Pancreas (tissue), 10 donors: ENCODE results near the gene ATP11C. TPM values are rescaled to one million over a fixed set of nuclear protein-coding genes. Genes with fewer than 3 reads are reported as not detected.
"Not testable (repeated sequence)": the region's sequence is repeated elsewhere in the genome, so short reads cannot be mapped to it uniquely, and the experiment has no call there.

Experiments
- ATAC-seq, 4 donors: fragments of 200-7000 bp; cut with Tn5 transposase; one replicate each; pipeline versions ENCODE4 v1.8.0 to v1.9.1; 2020; ENCODE audit warnings: mild to moderate bottlenecking in 4 of 4, moderate library complexity in 4 of 4
- DNase-seq, 6 donors: peaks; one replicate each; pipeline ENCODE4 v3.0.0-alpha.2; 2020
- FAIRE-seq: peaks from 2 replicates; lab custom pipeline; 2012; peaks lifted over from hg19 to GRCh38; lab: Jason Lieb, UNC
- H3K27ac ChIP-seq, 4 donors: fragments of 200-600 bp; sonication (generic); 1 replicate in 3 of 4; 2 replicates in 1 of 4; pipeline versions ENCODE4 v1.5.0 to v1.8.0; 2020
- H3K27me3 ChIP-seq, 4 donors: fragments of 200-600 bp; one replicate each; pipeline ENCODE4 v1.8.0; 2021
- H3K36me3 ChIP-seq, 3 donors: fragments of 200-600 bp; sonication (generic) in 1 of 3; one replicate each; pipeline versions ENCODE4 v1.5.0 to v1.8.0; 2020 to 2021
- H3K4me1 ChIP-seq, 3 donors: fragments of 200-600 bp; one replicate each; pipeline ENCODE4 v1.8.0; 2021
- H3K4me3 ChIP-seq, 4 donors: fragments of 200-600 bp; sonication (generic) in 2 of 4; one replicate each; pipeline versions ENCODE4 v1.5.0 to v1.8.0; 2020 to 2021
- H3K9me3 ChIP-seq, 4 donors: fragments of 200-600 bp; one replicate each; pipeline ENCODE4 v1.8.0; 2021
- CTCF ChIP-seq, 4 donors: fragments of 200-600 bp; sonication (generic) in 3 of 4; IDR thresholded peaks; one replicate each; pipeline versions ENCODE4 v1.5.0 to v1.8.0; 2021; ENCODE audit warnings: antibody characterized with exemption in 4 of 4
- WGBS, 2 donors: extraction: QIAGEN DNeasy Blood & Tissue Kit; methylation state at CpG; one replicate each; pipeline ENCODE4 v1.1.7; 2013; 5-methylcytosine and 5-hydroxymethylcytosine counted together
- intact Hi-C, 3 donors: fragments of 100-400 bp; cut with DNase I; formaldehyde crosslinking; loops; one replicate each; pipeline versions ENCODE4 v1.11.1 to v1.14.2; 2022
- polyA plus RNA-seq, 2 donors: library from polyadenylated mRNA; stranded (reverse); fragments of 200-250 nt; gene quantifications; one replicate each; pipeline ENCODE4 v1.2.3, GENCODE V29; 2013
- total RNA-seq, 6 donors: library from RNA; stranded (reverse); fragmentation: NEBNext Ultra II Directional in 4 of 6; extraction: Animal tissue kit (Norgen Biotek cat#: 25700) in 4 of 6; gene quantifications; one replicate each; pipeline versions ENCODE4 v1.2.1 to v1.2.4, GENCODE V29; 2021 to 2023
- donor health status: healthy with polysubstance abuse.
- donor health status: DM: no; HTN: no; CAD: no; lungs with moderate emphysema.
- donor health status: DM: no; HTN: no; CAD: no.
- donor health status: control.
- donor health status: control.
- donor health status: Bipolar disorder and iron deficiency.
- donor health status: DM: yes; HTN: yes; CAD: no.
- donor health status: DM: no; HTN: no; CAD: no.
- donor health status: DM: no; HTN: no; CAD: no.
- donor health status: DM: yes; HTN: yes; CAD: no.

ATP11C gene
- total and polyA plus RNA-seq, 8 donors = 1.3 to 10.3 (median 3.6) TPM

- DNase-seq = no peak
- H3K27ac ChIP-seq = no peak overlapping the region
- intact Hi-C loops = no loop called here
- no peaks in the 10 kb centered on the region for H3K36me3 ChIP-seq
- no peak for TF ChIP-seq CTCF (IDR thresholded peaks at IDR 0.05)
- ATAC-seq = no peak
- H3K9me3 ChIP-seq = no peaks in the 10 kb centered on the region
- no peak for FAIRE-seq
- no peaks in the 10 kb centered on the region for H3K4me1 ChIP-seq
- H3K4me3 ChIP-seq = no peak overlapping the region
- no peaks in the 10 kb centered on the region for H3K27me3 ChIP-seq
- 56 to 61% methylated on average over 2 of the region's 2 CpGs for WGBS, 2 donors
Measured at GRCh38 chrX:139844884-139845283, 88.0 kb downstream of the ATP11C start.

GRCh38 chrX:139844163-139844562 lies 88.7 kb downstream of the ATP11C start:
- H3K4me3 ChIP-seq = no peak overlapping the region
- whole genome bisulfite sequencing, 2 donors = 40 to 56% methylated on average over 2 of the region's 2 CpGs
- H3K27me3 ChIP-seq = no peaks in the 10 kb centered on the region
- intact Hi-C loops = no loop called here
- no peaks in the 10 kb centered on the region for H3K9me3 ChIP-seq
- no peak for DNase-seq
- no peak overlapping the region for H3K27ac ChIP-seq
- no peaks in the 10 kb centered on the region for H3K36me3 ChIP-seq
- no peak for FAIRE-seq
- peak in 3 of 4 donors; percentile 40 to 56 (median 49) for ATAC-seq
- H3K4me1 ChIP-seq = no peaks in the 10 kb centered on the region
- TF ChIP-seq CTCF (IDR thresholded peaks at IDR 0.05) = no peak

- 71 to 93% methylated on average over 8 of the region's 8 CpGs for WGBS, 2 donors
- Histone ChIP-seq H3K36me3 (no peaks in the 10 kb centered on the region), H3K4me3 (no peak overlapping the region), H3K9me3 (no peaks in the 10 kb centered on the region), H3K27ac (no peak overlapping the region), H3K4me1 (no peaks in the 10 kb centered on the region), H3K27me3 (no peaks in the 10 kb centered on the region)
- no peak for FAIRE-seq
- no peak for ATAC-seq
- no peak for DNase-seq
- intact Hi-C loops = no loop called here
- TF ChIP-seq CTCF (IDR thresholded peaks at IDR 0.05) = no peak
Measured at GRCh38 chrX:139842326-139843185, 90.3 kb downstream of the ATP11C start.

GRCh38 chrX:139836335-139836734 lies 96.5 kb downstream of the ATP11C start:
- H3K27ac ChIP-seq, FAIRE-seq, H3K9me3 ChIP-seq, H3K27me3 ChIP-seq, H3K36me3 ChIP-seq, DNase-seq, intact Hi-C loops, H3K4me1 ChIP-seq, H3K4me3 ChIP-seq, ATAC-seq: not testable (repeated sequence)
- WGBS, 2 donors = 62 to 74% methylated on average over 5 of the region's 5 CpGs

- FAIRE-seq (no peak), ATAC-seq (peak; percentile 50 to 92 (median 58))
Measured at GRCh38 chrX:139834879-139835278, 98.0 kb downstream of the ATP11C start.

More at GRCh38 chrX:139834879-139835278, 98.0 kb downstream of the ATP11C start:
- TF ChIP-seq CTCF (IDR thresholded peaks at IDR 0.05) = no peak
- Histone ChIP-seq H3K36me3 (no peaks in the 10 kb centered on the region), H3K4me3 (no peak overlapping the region), H3K4me1 (peaks cover 0 to 4% (median 0%) of the 10 kb centered on the region in 3 donors), H3K9me3 (no peaks in the 10 kb centered on the region), H3K27me3 (no peaks in the 10 kb centered on the region), H3K27ac (no peak overlapping the region)
- DNase-seq = no peak
- intact Hi-C loops = no loop called here
